H7 (cell line): ENCODE measurements around the gene KCNJ6. TPM values are rescaled to one million over a fixed set of nuclear protein-coding genes. Genes with fewer than 3 reads are reported as not detected.
"Not testable (repeated sequence)": the region's sequence is repeated elsewhere in the genome, so short reads cannot be mapped to it uniquely, and the experiment has no call there.

ENCODE experiments used
- DNase-seq: peaks from one replicate; pipeline ENCODE4 v3.0.0; 2012
- H3K27me3 ChIP-seq: 2 replicates; pipeline ENCODE4 v1.6.0; 2011; ENCODE audit warnings: mild to moderate bottlenecking, low read length; ENCODE audit not compliant: control insufficient read depth, insufficient read depth
- H3K36me3 ChIP-seq: replicated peaks from 2 replicates; pipeline ENCODE4 v1.5.1; 2011; ENCODE audit warnings: low read length; ENCODE audit not compliant: control insufficient read depth, insufficient read depth
- H3K4me3 ChIP-seq: 2 replicates; pipeline ENCODE4 v1.5.1; 2011; ENCODE audit warnings: low read depth, mild to moderate bottlenecking, control low read depth, low read length, moderate library complexity; ENCODE audit not compliant: insufficient read depth
- total RNA-seq: library from RNA; depleted of rRNA; stranded (reverse); fragments of >200 nt; shearing (Covaris generic); gene quantifications from 2 replicates; pipeline ENCODE4 v1.2.3, GENCODE V29; 2014

KCNJ6 gene
- total RNA-seq, 1 experiment from 2014 or later: not detected

- no peaks in the 10 kb centered on the region for H3K27me3 ChIP-seq
- no peaks in the 10 kb centered on the region for H3K36me3 ChIP-seq
- no peak for DNase-seq
- H3K4me3 ChIP-seq: no peak overlapping the region
These were observed 145.8 kb downstream of the KCNJ6 start for GRCh38 chr21:37770461-37770860.

GRCh38 chr21:37769656-37770055, 146.6 kb downstream of the KCNJ6 start:
- H3K4me3 ChIP-seq: no peak overlapping the region
- no peaks in the 10 kb centered on the region for H3K36me3 ChIP-seq
- H3K27me3 ChIP-seq: no peaks in the 10 kb centered on the region
- DNase-seq: no peak

- Histone ChIP-seq H3K4me3 (no peak overlapping the region), H3K27me3 (no peaks in the 10 kb centered on the region), H3K36me3 (no peaks in the 10 kb centered on the region)
- DNase-seq: no peak
These were observed 148.3 kb downstream of the KCNJ6 start for GRCh38 chr21:37767984-37768383.

- Histone ChIP-seq H3K36me3 (no peaks in the 10 kb centered on the region), H3K4me3 (no peak overlapping the region), H3K27me3 (no peaks in the 10 kb centered on the region)
- DNase-seq: no peak
These were observed 150.1 kb downstream of the KCNJ6 start for GRCh38 chr21:37766129-37766528.

GRCh38 chr21:37765221-37765900, 150.9 kb downstream of the KCNJ6 start:
- Histone ChIP-seq H3K27me3 (no peaks in the 10 kb centered on the region), H3K4me3 (no peak overlapping the region), H3K36me3 (no peaks in the 10 kb centered on the region)
- no peak for DNase-seq

GRCh38 chr21:37764691-37765090, 151.6 kb downstream of the KCNJ6 start:
- no peaks in the 10 kb centered on the region for H3K36me3 ChIP-seq
- no peaks in the 10 kb centered on the region for H3K27me3 ChIP-seq
- no peak for DNase-seq
- no peak overlapping the region for H3K4me3 ChIP-seq

- DNase-seq: no peak
- H3K4me3 ChIP-seq: no peak overlapping the region
- no peaks in the 10 kb centered on the region for H3K27me3 ChIP-seq
- H3K36me3 ChIP-seq: no peaks in the 10 kb centered on the region
These were observed 153.0 kb downstream of the KCNJ6 start for GRCh38 chr21:37763298-37763697.

GRCh38 chr21:37762606-37763005, 153.7 kb downstream of the KCNJ6 start:
- H3K27me3 ChIP-seq: no peaks in the 10 kb centered on the region
- no peaks in the 10 kb centered on the region for H3K36me3 ChIP-seq
- no peak for DNase-seq
- H3K4me3 ChIP-seq: no peak overlapping the region

- DNase-seq, H3K4me3 ChIP-seq, H3K36me3 ChIP-seq, H3K27me3 ChIP-seq: not testable (repeated sequence)
These were observed 154.9 kb downstream of the KCNJ6 start for GRCh38 chr21:37761406-37761805.

- no peaks in the 10 kb centered on the region for H3K27me3 ChIP-seq
- H3K36me3 ChIP-seq: no peaks in the 10 kb centered on the region
- no peak for DNase-seq
- H3K4me3 ChIP-seq: no peak overlapping the region
These were observed 156.5 kb downstream of the KCNJ6 start for GRCh38 chr21:37759777-37760176.

- Histone ChIP-seq H3K4me3 (no peak overlapping the region), H3K36me3 (no peaks in the 10 kb centered on the region), H3K27me3 (no peaks in the 10 kb centered on the region)
- DNase-seq: peak; percentile 87
These were observed 157.3 kb downstream of the KCNJ6 start for GRCh38 chr21:37758982-37759381.

GRCh38 chr21:37757606-37758376, 158.5 kb downstream of the KCNJ6 start:
- DNase-seq: no peak
- Histone ChIP-seq H3K27me3 (no peaks in the 10 kb centered on the region), H3K4me3 (no peak overlapping the region), H3K36me3 (no peaks in the 10 kb centered on the region)

GRCh38 chr21:37753122-37753599, 163.1 kb downstream of the KCNJ6 start:
- no peak for DNase-seq
- Histone ChIP-seq H3K4me3 (no peak overlapping the region), H3K27me3 (no peaks in the 10 kb centered on the region; the same call in 1 of the 2 replicates), H3K36me3 (no peaks in the 10 kb centered on the region)

GRCh38 chr21:37751268-37751975, 164.8 kb downstream of the KCNJ6 start:
- H3K27me3 ChIP-seq: no peaks in the 10 kb centered on the region; the same call in 1 of the 2 replicates
- no peak for DNase-seq
- no peaks in the 10 kb centered on the region for H3K36me3 ChIP-seq
- H3K4me3 ChIP-seq: no peak overlapping the region

- DNase-seq: no peak
- H3K36me3 ChIP-seq: no peaks in the 10 kb centered on the region
- no peak overlapping the region for H3K4me3 ChIP-seq
- no peaks in the 10 kb centered on the region; the same call in 1 of the 2 replicates for H3K27me3 ChIP-seq
These were observed 167.1 kb downstream of the KCNJ6 start for GRCh38 chr21:37749132-37749531.
